ENCODE results near the gene FARP1.
"Not testable (repeated sequence)": the region's sequence is repeated elsewhere in the genome, so short reads cannot be mapped to it uniquely, and the experiment has no call there.

FARP1 gene

DNA sequence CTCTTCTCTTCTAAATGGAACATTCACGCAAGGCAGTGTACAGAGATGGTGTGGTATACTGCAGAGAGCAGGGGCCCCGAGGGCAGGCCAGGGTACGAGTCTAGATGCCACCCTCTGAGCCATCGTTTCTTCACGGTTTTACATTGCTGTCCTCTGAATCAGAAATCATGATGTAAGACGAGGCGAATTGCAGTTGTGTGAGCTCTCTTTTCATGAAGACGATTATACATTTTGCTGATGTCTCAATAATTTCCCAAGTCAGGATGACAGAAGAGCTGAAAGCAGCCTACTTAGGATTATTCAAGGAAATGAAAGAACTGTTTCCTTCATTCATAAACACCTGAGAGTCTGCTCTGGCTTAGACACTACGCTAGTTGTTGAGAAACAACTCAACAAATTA, 127.9 kb downstream of the FARP1 start:
- TF ChIP-seq, protein P1, sequence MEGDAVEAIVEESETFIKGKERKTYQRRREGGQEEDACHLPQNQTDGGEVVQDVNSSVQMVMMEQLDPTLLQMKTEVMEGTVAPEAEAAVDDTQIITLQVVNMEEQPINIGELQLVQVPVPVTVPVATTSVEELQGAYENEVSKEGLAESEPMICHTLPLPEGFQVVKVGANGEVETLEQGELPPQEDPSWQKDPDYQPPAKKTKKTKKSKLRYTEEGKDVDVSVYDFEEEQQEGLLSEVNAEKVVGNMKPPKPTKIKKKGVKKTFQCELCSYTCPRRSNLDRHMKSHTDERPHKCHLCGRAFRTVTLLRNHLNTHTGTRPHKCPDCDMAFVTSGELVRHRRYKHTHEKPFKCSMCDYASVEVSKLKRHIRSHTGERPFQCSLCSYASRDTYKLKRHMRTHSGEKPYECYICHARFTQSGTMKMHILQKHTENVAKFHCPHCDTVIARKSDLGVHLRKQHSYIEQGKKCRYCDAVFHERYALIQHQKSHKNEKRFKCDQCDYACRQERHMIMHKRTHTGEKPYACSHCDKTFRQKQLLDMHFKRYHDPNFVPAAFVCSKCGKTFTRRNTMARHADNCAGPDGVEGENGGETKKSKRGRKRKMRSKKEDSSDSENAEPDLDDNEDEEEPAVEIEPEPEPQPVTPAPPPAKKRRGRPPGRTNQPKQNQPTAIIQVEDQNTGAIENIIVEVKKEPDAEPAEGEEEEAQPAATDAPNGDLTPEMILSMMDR (IDR thresholded peaks at IDR 0.05; ENCODE audit: borderline replicate concordance, control extremely low read depth, extremely low read depth, insufficient read depth, missing control alignments) = no peak
- DNase-seq (ENCODE audit: low spot score) = no peak
- in situ Hi-C loops (cut with MboI; ENCODE audit: low sequenced_read_pairs, unreplicated experiment) = no loop called here

DNA sequence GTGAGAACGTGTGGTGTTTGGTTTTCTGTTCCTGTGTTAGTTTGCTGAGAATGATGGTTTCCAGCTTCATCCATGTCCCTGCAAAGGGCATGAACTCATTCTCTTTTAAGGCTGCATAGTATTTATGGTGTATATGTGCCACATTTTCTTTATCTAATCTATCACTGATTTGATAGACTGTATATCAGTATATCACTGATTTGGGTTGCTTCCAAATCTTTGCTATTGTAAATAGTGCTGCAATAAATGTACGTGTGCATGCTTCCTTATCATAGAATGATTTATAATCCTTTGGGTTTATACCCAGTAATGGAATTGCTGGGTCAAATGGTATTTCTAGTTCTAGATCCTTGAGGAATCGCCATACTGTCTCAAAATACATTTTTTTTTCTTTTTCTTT, 128.8 kb downstream of the FARP1 start:
- DNase-seq (ENCODE audit: low spot score); in situ Hi-C loops (cut with MboI; ENCODE audit: low sequenced_read_pairs, unreplicated experiment): not testable (repeated sequence)

DNA sequence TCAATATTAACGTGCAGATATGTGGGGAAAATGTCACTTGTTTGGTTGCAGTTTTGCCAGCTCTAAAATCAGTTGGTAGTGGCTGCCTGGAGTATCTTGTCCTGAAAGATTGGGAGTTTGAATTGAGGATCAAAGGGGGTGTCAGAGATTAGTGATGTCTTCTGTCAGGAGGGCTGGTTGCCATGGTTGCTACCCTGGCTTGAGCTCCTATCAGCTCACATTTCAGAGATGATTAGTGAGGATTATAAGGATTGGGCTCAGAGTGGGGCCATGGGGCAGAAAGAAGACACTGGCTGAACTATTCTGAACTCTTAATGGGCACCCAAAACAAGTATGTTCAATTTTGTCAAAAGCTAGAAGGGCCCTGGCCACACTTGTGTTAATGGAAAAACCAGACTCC, 129.7 kb downstream of the FARP1 start:
- in situ Hi-C loops (cut with MboI; ENCODE audit: low sequenced_read_pairs, unreplicated experiment) = no loop called here
- DNase-seq (ENCODE audit: low spot score) = no peak
- TF ChIP-seq, protein P1 (IDR thresholded peaks at IDR 0.05; ENCODE audit: borderline replicate concordance, control extremely low read depth, extremely low read depth, insufficient read depth, missing control alignments) = no peak

DNA sequence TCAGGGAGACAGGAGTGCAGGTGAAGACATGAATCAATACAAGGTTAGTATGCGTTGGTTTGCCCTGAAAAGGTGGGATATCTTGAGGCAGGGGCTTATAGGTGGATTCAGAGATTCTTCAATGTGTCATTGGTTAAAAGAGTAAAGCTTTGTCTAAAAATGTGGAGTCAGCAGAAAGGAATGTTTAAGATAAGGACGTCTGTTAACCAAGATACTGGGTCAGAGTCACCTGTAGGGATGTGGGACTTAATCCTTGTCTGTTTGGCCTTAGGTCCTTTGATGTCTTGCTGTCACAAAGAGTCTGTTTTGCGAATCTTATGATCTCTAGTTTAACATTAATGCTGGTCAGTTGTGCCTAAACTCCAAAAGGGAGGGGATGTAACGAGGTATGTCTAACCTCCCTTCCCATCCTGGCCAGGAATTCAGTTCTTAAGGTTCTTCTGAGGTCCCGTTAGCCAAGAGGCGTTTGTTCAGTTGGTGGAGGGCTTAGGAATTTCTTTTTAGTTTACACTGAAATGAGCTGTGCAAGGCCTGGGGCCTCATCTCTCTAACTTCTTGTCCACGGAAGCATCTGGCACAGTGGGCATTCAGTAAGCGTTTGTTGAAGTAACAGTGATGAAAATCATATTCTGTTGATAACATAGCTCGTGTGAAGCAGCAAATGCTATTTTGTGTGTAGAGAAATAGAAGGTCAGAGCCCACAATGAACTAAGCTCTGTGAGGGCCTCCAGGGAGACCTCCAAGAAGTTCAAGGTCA, 130.4 kb downstream of the FARP1 start:
- in situ Hi-C loops (cut with MboI; ENCODE audit: low sequenced_read_pairs, unreplicated experiment) = no loop called here
- no peak for DNase-seq (ENCODE audit: low spot score)
- TF ChIP-seq, protein P1 (IDR thresholded peaks at IDR 0.05; ENCODE audit: borderline replicate concordance, control extremely low read depth, extremely low read depth, insufficient read depth, missing control alignments) = no peak

DNA sequence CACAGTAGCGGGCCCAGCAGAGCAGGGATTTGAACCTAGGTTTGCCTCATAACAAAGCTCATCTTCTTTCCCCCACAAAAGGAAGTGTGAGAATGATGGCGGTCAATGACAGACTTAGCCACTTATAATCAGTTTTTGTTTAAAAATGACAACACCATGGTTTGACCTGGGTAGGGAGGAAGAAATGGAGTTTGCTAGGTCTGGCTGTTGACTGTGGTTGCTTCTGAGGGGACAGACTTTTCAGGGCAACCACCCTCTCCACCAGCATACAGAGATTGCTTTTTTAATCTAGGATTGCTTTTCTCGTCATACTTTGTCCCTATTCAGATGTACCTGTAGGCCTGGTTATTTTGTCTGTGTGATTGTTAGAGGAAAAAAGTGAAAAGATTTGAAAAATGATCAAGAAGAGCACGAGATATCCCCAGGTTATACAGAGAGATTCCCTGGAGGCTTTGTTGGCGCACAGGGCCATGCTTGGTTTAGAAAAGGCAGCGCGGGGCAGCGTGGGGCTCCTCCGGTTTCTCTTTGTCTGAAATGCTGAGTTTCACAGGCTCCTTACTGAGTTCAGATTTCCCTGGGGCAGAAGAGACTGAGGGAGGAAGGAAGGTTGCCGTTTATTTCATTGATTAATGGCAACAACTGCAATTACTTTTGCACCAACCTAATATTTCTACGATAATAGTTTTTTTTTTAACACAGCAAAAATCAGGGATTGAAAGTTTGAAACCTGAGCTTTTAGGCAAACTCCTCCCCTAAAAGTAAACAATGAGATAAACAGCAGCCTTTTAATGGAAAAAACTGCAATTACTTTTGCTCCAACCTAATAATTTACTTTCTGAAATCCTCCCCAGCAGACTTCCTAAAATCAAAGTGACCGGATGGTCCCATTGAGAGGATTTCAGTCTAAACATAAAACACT, 131.2 kb downstream of the FARP1 start:
- in situ Hi-C loops (cut with MboI; ENCODE audit: low sequenced_read_pairs, unreplicated experiment) = no loop called here
- DNase-seq (ENCODE audit: low spot score) = no peak
- TF ChIP-seq, protein P1 (IDR thresholded peaks at IDR 0.05; ENCODE audit: borderline replicate concordance, control extremely low read depth, extremely low read depth, insufficient read depth, missing control alignments) = no peak

DNA sequence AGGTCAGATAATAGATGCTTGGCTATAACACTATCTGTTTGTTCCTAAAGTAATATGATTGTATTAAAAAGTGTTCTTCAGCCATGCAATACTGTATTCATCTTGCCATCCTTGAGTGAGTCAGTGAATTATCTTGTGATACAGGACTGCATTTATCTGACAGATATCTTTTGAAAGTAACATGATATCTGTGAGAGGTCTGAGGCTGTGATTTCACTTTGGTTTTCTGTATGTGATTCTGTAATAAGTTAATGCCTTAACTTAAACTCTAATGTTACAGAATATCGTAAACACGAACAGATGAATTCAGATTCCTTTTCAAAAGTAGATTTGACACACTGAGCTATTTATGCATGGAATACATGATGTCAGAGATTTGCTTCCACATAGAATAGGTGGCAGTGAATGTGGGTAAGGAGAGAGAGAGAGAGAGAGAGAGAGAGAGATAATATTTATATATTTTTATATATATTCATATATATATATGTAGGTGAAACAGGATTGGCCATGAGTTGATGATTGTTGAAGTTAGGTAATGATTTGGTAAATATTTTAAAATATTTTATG, 132.1 kb downstream of the FARP1 start:
- TF ChIP-seq, protein P1 (IDR thresholded peaks at IDR 0.05; ENCODE audit: borderline replicate concordance, control extremely low read depth, extremely low read depth, insufficient read depth, missing control alignments) = no peak
- in situ Hi-C loops (cut with MboI; ENCODE audit: low sequenced_read_pairs, unreplicated experiment) = no loop called here

More for the DNA sequence above, 132.1 kb downstream of the FARP1 start:
- DNase-seq (ENCODE audit: low spot score) = no peak
